GM12878 (cell line): Measurements from ENCODE around the gene SPIN1. TPM values are rescaled to one million over a fixed set of nuclear protein-coding genes. Genes with fewer than 3 reads are reported as not detected.

Experiments
- ATAC-seq: fragments of 200-7000 bp; cut with Tn5 transposase; 3 replicates; pipeline ENCODE4 v1.9.1; 2020; ENCODE audit warnings: mild to moderate bottlenecking, moderate library complexity
- BruUV-seq: library from RNA; stranded (reverse); fragments of 400-500 nt; replicated peaks from 2 replicates; lab custom pipeline; 2021; lab: Mats Ljungman, UMichigan
- CTCF ChIA-PET: fragments of 300-600 bp; sonication (Branson Sonifier 250); formaldehyde crosslinking; extraction: SDS; loops from one replicate; lab custom pipeline; 2021; ENCODE audit warnings: inconsistent platforms; lab: Yijun Ruan, JAX
- POLR2A ChIA-PET: fragments of 350-600 bp; formaldehyde crosslinking; extraction: SDS; loops from one replicate; lab custom pipeline; 2021; ENCODE audit warnings: inconsistent platforms; lab: Charles Lee
- RAD21 ChIA-PET: fragments of 300-600 bp; sonication (Branson Sonifier 250); formaldehyde crosslinking; loops from one replicate; lab custom pipeline; 2023; ENCODE audit warnings: antibody characterized with exemption; ENCODE audit not compliant: unreplicated experiment; lab: Charles Lee
- SMC1A ChIA-PET: fragments of 300-600 bp; sonication (Branson Sonifier 250); formaldehyde crosslinking; loops from one replicate; lab custom pipeline; 2023; ENCODE audit not compliant: unreplicated experiment, uncharacterized antibody; lab: Charles Lee
- DNase-seq: peaks from one replicate; pipeline ENCODE4 v3.0.0-alpha.2; 2011; ENCODE audit warnings: low read depth, low spot score
- FAIRE-seq: peaks from 3 replicates; lab custom pipeline; 2011; peaks lifted over from hg19 to GRCh38; lab: Jason Lieb, UNC
- H2AFZ ChIP-seq: 2 replicates; pipeline ENCODE4 v1.6.0; 2011; ENCODE audit warnings: low read depth, low read length, control low read depth; ENCODE audit not compliant: control insufficient read depth
- H3K27ac ChIP-seq: 2 replicates; pipeline ENCODE4 v1.5.1; 2011; ENCODE audit warnings: control low read depth; ENCODE audit not compliant: control insufficient read depth, insufficient read depth
- H3K27me3 ChIP-seq, 2 experiments: replicated peaks in 1 of 2; 2 replicates each; pipeline versions ENCODE4 v1.6.0 to v1.6.1; 2011; ENCODE audit warnings: low read length in 1 of 2; ENCODE audit not compliant: control insufficient read depth in 2 of 2, insufficient read depth in 2 of 2
- H3K36me3 ChIP-seq, 2 experiments: 2 replicates each; pipeline ENCODE4 v1.5.1; 2011; ENCODE audit warnings: low read length in 1 of 2; ENCODE audit not compliant: control insufficient read depth in 2 of 2, insufficient read depth in 2 of 2
- H3K4me1 ChIP-seq: 2 replicates; pipeline ENCODE4 v1.6.1; 2011; ENCODE audit warnings: mild to moderate bottlenecking, low read length, moderate library complexity, mixed read lengths; ENCODE audit not compliant: control insufficient read depth, insufficient read depth
- H3K4me2 ChIP-seq: 2 replicates; pipeline ENCODE4 v1.6.0; 2011; ENCODE audit warnings: control low read depth; ENCODE audit not compliant: control insufficient read depth, insufficient read depth
- H3K4me3 ChIP-seq: fragments of 200-600 bp; sonication (generic); 2 replicates; pipeline ENCODE4 v1.5.1; 2016
- H3K79me2 ChIP-seq: 2 replicates; pipeline ENCODE4 v1.6.0; 2011; ENCODE audit warnings: low read length; ENCODE audit not compliant: control insufficient read depth, insufficient read depth
- H3K9ac ChIP-seq: 2 replicates; pipeline ENCODE4 v1.8.0; 2011; ENCODE audit warnings: low read length, control low read depth, mixed read lengths; ENCODE audit not compliant: control insufficient read depth, insufficient read depth
- H3K9me3 ChIP-seq: replicated peaks from 3 replicates; pipeline ENCODE4 v1.5.1; 2011; ENCODE audit warnings: mild to moderate bottlenecking, low read length; ENCODE audit not compliant: control insufficient read depth, insufficient read depth
- H4K20me1 ChIP-seq: 2 replicates; pipeline ENCODE4 v1.6.0; 2011; ENCODE audit not compliant: control insufficient read depth, insufficient read depth
- CHD2 ChIP-seq: IDR thresholded peaks from 2 replicates; pipeline ENCODE4 v1.6.1; 2011; ENCODE audit warnings: low read depth, low read length, improper control_type of control experiment, borderline replicate concordance
- GATAD2B ChIP-seq: fragments of 450-650 bp; conservative IDR thresholded peaks from 2 replicates; pipeline ENCODE4 v1.6.1; 2017; ENCODE audit warnings: low read depth, mild to moderate bottlenecking, moderate library complexity
- IKZF2 ChIP-seq, 2 experiments: fragments of 450-650 bp; IDR thresholded peaks; 2 replicates each; pipeline ENCODE4 v1.6.1; 2017; ENCODE audit warnings: mild to moderate bottlenecking in 2 of 2, moderate library complexity in 2 of 2
- JUNB ChIP-seq: IDR thresholded peaks from 2 replicates; pipeline ENCODE4 v1.6.1; 2016; ENCODE audit warnings: antibody characterized with exemption, mild to moderate bottlenecking
- MTA2 ChIP-seq: fragments of 450-650 bp; IDR thresholded peaks from 2 replicates; pipeline ENCODE4 v1.6.1; 2016; ENCODE audit warnings: low read depth, mild to moderate bottlenecking, moderate library complexity
- NBN ChIP-seq: fragments of 450-650 bp; IDR thresholded peaks from 2 replicates; pipeline ENCODE4 v1.6.1; 2016
- PAX5 ChIP-seq: IDR thresholded peaks from 2 replicates; pipeline ENCODE4 v1.6.1; 2011; ENCODE audit warnings: low read depth, low read length, borderline replicate concordance
- POLR2A ChIP-seq: IDR thresholded peaks from 2 replicates; pipeline ENCODE4 v1.6.1; 2011; ENCODE audit warnings: low read depth, mild to moderate bottlenecking, low read length
- TAF1 ChIP-seq: IDR thresholded peaks from 2 replicates; pipeline ENCODE4 v1.6.1; 2011; ENCODE audit warnings: mild to moderate bottlenecking, low read depth, low read length, borderline replicate concordance
- ZNF622 ChIP-seq: fragments of 450-650 bp; IDR thresholded peaks from 2 replicates; pipeline ENCODE4 v1.6.1; 2017; ENCODE audit warnings: mild to moderate bottlenecking, inconsistent platforms
- ZZZ3 ChIP-seq: IDR thresholded peaks from 2 replicates; pipeline ENCODE4 v1.6.1; 2011; ENCODE audit warnings: low read depth; ENCODE audit not compliant: control insufficient read depth, insufficient read length
- WGBS: methylation state at CpG from one replicate; pipeline ENCODE4 v1.1.6; 2016; ENCODE audit warnings: low lambda C conversion rate; ENCODE audit not compliant: insufficient replicate concordance, insufficient coverage; ENCODE audit errors: missing lambda C conversion rate; 5-methylcytosine and 5-hydroxymethylcytosine counted together
- in situ Hi-C: fragments of 300-500 bp; cut with MboI; formaldehyde crosslinking; loops from 9 replicates; pipeline ENCODE4 v1.14.3; 2018; ENCODE audit warnings: mixed read lengths
- intact Hi-C: fragments of 100-400 bp; cut with micrococcal nuclease; formaldehyde crosslinking; loops from one replicate; pipeline ENCODE4 v1.14.2; 2022; ENCODE audit not compliant: unreplicated experiment
- polyA plus RNA-seq, 11 experiments: library from polyadenylated mRNA; depleted of rRNA in 4 of 11; unstranded in 6 of 11; stranded (reverse) in 5 of 11; fragments of >200 nt; fragmentation: Nextera tagmentation in 4 of 11; fragmentation: Illumina TruSeq in 1 of 11; extraction: Ambion mirVana in 4 of 11; extraction: Trizol in 1 of 11; gene quantifications; 1 replicate in 1 of 11; 2 replicates in 10 of 11; pipeline versions ENCODE4 v1.2.1 to v1.2.3, GENCODE V29; 2011 to 2016; ENCODE audit warnings: inconsistent platforms in 2 of 11, missing spikeins in 2 of 11, low read depth in 1 of 11
- total RNA-seq, 4 experiments: library from RNA; depleted of rRNA in 3 of 4; stranded (reverse); fragments of >200 nt in 3 of 4; fragmentation: Illumina TruSeq in 1 of 4; extraction: Trizol in 1 of 4; gene quantifications; 2 replicates each; pipeline versions ENCODE4 v1.2.1 to v1.2.3, GENCODE V29; 2013 to 2021
- TF ChIP-seq, protein P1 (sequence below): fragments of 450-650 bp; formaldehyde crosslinking; IDR thresholded peaks from 2 replicates; pipeline ENCODE4 v1.4.0; 2022; ENCODE audit warnings: mild to moderate bottlenecking, moderate library complexity
- TF ChIP-seq, protein P2 (sequence below): fragments of 150-350 bp; IDR thresholded peaks from 2 replicates; pipeline ENCODE4 v1.6.1; 2014; ENCODE audit warnings: mild to moderate bottlenecking, low read depth, low read length
- TF ChIP-seq, protein P3 (sequence below): fragments of 450-650 bp; IDR thresholded peaks from 2 replicates; pipeline ENCODE4 v1.6.1; 2017; ENCODE audit warnings: mild to moderate bottlenecking, moderate library complexity

SPIN1 gene
- total and polyA plus RNA-seq, 10 of the 15 experiments (the other 5 are each of a cell fraction or from before 2014, with no cell fraction given): 6.6 to 30.3 (median 17.1) TPM

DNA sequence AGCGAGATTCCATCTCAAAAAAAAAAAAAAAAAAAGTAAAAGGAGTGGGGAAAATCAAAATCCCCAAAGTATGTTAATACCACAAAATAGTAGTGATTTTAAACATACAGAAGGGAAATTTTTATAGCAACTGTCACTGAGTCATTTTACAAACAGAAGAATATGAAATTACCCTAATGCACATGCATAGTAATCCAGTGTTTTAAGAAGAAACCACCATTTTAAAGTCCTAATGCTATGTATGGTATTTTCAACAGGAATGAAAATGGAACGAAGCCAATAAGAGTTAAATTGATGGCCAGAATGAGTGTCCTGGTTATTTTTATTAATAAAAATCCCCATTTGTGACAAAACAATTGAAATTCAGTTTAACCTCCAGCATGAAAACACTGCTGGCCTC is 120.1 kb downstream of the SPIN1 start:
- ChIA-PET POLR2A (no interaction called here), RAD21 (no interaction called here), SMC1A (interaction anchor here (1.1 kb wide), 1 partner anchor 10 kb away, joined by 5 read pairs; no protein-coding TSS in a partner anchor), CTCF (no interaction called here)
- H3K4me3 ChIP-seq: no peak overlapping the region
- no TSS peak for BruUV-seq
- WGBS: 0% methylated on average over 1 of the region's 2 CpGs
- FAIRE-seq (no peak), ATAC-seq (no peak), DNase-seq (no peak)
- intact Hi-C loops (no loop called here), in situ Hi-C loops (no loop called here)
- no peaks in the 10 kb centered on the region for H3K4me1 ChIP-seq
- TF ChIP-seq, protein P1, sequence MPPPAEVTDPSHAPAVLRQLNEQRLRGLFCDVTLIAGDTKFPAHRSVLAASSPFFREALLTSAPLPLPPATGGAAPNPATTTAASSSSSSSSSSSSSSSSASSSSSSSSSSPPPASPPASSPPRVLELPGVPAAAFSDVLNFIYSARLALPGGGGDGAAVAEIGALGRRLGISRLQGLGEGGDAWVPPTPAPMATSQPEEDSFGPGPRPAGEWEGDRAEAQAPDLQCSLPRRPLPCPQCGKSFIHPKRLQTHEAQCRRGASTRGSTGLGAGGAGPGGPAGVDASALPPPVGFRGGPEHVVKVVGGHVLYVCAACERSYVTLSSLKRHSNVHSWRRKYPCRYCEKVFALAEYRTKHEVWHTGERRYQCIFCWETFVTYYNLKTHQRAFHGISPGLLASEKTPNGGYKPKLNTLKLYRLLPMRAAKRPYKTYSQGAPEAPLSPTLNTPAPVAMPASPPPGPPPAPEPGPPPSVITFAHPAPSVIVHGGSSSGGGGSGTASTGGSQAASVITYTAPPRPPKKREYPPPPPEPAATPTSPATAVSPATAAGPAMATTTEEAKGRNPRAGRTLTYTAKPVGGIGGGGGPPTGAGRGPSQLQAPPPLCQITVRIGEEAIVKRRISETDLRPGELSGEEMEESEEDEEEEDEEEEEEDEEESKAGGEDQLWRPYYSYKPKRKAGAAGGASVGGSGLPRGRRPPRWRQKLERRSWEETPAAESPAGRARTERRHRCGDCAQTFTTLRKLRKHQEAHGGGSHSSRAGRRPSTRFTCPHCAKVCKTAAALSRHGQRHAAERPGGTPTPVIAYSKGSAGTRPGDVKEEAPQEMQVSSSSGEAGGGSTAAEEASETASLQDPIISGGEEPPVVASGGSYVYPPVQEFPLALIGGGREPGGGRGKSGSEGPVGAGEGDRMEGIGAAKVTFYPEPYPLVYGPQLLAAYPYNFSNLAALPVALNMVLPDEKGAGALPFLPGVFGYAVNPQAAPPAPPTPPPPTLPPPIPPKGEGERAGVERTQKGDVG: no peak
- TF ChIP-seq IKZF2 (IDR thresholded peaks at IDR 0.05) (no peak), ZNF622 (no peak), GATAD2B (no peak), MTA2 (no peak), PAX5 (no peak), NBN (no peak), POLR2A (no peak), ZZZ3 (no peak), JUNB (no peak), TAF1 (no peak), CHD2 (no peak)
- TF ChIP-seq, protein P2, sequence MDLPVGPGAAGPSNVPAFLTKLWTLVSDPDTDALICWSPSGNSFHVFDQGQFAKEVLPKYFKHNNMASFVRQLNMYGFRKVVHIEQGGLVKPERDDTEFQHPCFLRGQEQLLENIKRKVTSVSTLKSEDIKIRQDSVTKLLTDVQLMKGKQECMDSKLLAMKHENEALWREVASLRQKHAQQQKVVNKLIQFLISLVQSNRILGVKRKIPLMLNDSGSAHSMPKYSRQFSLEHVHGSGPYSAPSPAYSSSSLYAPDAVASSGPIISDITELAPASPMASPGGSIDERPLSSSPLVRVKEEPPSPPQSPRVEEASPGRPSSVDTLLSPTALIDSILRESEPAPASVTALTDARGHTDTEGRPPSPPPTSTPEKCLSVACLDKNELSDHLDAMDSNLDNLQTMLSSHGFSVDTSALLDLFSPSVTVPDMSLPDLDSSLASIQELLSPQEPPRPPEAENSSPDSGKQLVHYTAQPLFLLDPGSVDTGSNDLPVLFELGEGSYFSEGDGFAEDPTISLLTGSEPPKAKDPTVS: no peak
- TF ChIP-seq, protein P3, sequence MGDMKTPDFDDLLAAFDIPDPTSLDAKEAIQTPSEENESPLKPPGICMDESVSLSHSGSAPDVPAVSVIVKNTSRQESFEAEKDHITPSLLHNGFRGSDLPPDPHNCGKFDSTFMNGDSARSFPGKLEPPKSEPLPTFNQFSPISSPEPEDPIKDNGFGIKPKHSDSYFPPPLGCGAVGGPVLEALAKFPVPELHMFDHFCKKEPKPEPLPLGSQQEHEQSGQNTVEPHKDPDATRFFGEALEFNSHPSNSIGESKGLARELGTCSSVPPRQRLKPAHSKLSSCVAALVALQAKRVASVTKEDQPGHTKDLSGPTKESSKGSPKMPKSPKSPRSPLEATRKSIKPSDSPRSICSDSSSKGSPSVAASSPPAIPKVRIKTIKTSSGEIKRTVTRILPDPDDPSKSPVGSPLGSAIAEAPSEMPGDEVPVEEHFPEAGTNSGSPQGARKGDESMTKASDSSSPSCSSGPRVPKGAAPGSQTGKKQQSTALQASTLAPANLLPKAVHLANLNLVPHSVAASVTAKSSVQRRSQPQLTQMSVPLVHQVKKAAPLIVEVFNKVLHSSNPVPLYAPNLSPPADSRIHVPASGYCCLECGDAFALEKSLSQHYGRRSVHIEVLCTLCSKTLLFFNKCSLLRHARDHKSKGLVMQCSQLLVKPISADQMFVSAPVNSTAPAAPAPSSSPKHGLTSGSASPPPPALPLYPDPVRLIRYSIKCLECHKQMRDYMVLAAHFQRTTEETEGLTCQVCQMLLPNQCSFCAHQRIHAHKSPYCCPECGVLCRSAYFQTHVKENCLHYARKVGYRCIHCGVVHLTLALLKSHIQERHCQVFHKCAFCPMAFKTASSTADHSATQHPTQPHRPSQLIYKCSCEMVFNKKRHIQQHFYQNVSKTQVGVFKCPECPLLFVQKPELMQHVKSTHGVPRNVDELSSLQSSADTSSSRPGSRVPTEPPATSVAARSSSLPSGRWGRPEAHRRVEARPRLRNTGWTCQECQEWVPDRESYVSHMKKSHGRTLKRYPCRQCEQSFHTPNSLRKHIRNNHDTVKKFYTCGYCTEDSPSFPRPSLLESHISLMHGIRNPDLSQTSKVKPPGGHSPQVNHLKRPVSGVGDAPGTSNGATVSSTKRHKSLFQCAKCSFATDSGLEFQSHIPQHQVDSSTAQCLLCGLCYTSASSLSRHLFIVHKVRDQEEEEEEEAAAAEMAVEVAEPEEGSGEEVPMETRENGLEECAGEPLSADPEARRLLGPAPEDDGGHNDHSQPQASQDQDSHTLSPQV: no peak
- H3K36me3 ChIP-seq: no peaks in the 10 kb centered on the region
- no peak overlapping the region for H2AFZ ChIP-seq
- no peaks in the 10 kb centered on the region for H3K27me3 ChIP-seq
- no peaks in the 10 kb centered on the region for H3K9me3 ChIP-seq
- no peak overlapping the region for H3K27ac ChIP-seq
- no peak overlapping the region for H3K9ac ChIP-seq
- H4K20me1 ChIP-seq: no peaks in the 10 kb centered on the region
- H3K79me2 ChIP-seq: no peaks in the 10 kb centered on the region
- H3K4me2 ChIP-seq: no peak overlapping the region
